H1 (cell line): ENCODE results near the gene CCDC93. TPM values are rescaled to one million over a fixed set of nuclear protein-coding genes. Genes with fewer than 3 reads are reported as not detected.

Source experiments
- CTCF ChIA-PET: fragments of 300-600 bp; sonication (Branson Sonifier 250); formaldehyde crosslinking; loops from one replicate; lab custom pipeline; 2021; ENCODE audit not compliant: partially characterized antibody; lab: Charles Lee
- POLR2A ChIA-PET: fragments of 300-600 bp; sonication (Branson Sonifier 250); formaldehyde crosslinking; loops from one replicate; lab custom pipeline; 2021; ENCODE audit warnings: inconsistent platforms; ENCODE audit not compliant: partially characterized antibody; lab: Charles Lee
- DNase-seq, 2 experiments: peaks; one replicate each; pipeline versions ENCODE4 v3.0.0 to v3.0.0-alpha.2; 2010 to 2022; ENCODE audit warnings: low spot score in 2 of 2, low read depth in 1 of 2, mixed read lengths in 1 of 2
- FAIRE-seq: peaks from 2 replicates; lab custom pipeline; 2011; peaks lifted over from hg19 to GRCh38; lab: Jason Lieb, UNC
- H2AFZ ChIP-seq: 2 replicates; pipeline ENCODE4 v1.8.1; 2012; ENCODE audit warnings: low read length, inconsistent platforms
- H2AK5ac ChIP-seq: 2 replicates; pipeline ENCODE4 v1.6.1; 2013; ENCODE audit warnings: low read depth, low read length
- H2BK120ac ChIP-seq: replicated peaks from 2 replicates; pipeline ENCODE3; 2013; ENCODE audit warnings: low read depth, low read length, inconsistent platforms
- H2BK12ac ChIP-seq: 2 replicates; pipeline ENCODE4 v1.6.1; 2013; ENCODE audit warnings: low read depth, low read length
- H2BK15ac ChIP-seq: 2 replicates; pipeline ENCODE4 v1.6.1; 2013; ENCODE audit warnings: low read length
- H2BK20ac ChIP-seq: 2 replicates; pipeline ENCODE4 v1.6.1; 2013; ENCODE audit warnings: low read length
- H2BK5ac ChIP-seq: 2 replicates; pipeline ENCODE4 v1.6.1; 2013; ENCODE audit warnings: low read depth, low read length
- H3K14ac ChIP-seq: 2 replicates; pipeline ENCODE4 v1.6.1; 2013; ENCODE audit warnings: inconsistent platforms; ENCODE audit not compliant: insufficient read length
- H3K18ac ChIP-seq: 2 replicates; pipeline ENCODE4 v1.6.1; 2013; ENCODE audit warnings: low read length; ENCODE audit errors: extremely low read depth
- H3K23ac ChIP-seq: 2 replicates; pipeline ENCODE4 v1.6.1; 2013; ENCODE audit warnings: inconsistent platforms; ENCODE audit not compliant: insufficient read length
- H3K23me2 ChIP-seq: 2 replicates; pipeline ENCODE4 v1.6.1; 2013; ENCODE audit warnings: low read depth, low read length
- H3K27ac ChIP-seq: 2 replicates; pipeline ENCODE4 v1.6.1; 2011; ENCODE audit warnings: low read depth, low read length, inconsistent platforms
- H3K27me3 ChIP-seq, 4 experiments: replicated peaks in 1 of 4; 1 replicate in 1 of 4; 2 replicates in 3 of 4; pipeline versions ENCODE4 v1.6.1 to v1.8.1; 2011 to 2013; ENCODE audit warnings: low read length in 3 of 4, mild to moderate bottlenecking in 3 of 4, inconsistent platforms in 2 of 4, mixed read lengths in 2 of 4, moderate library complexity in 1 of 4; ENCODE audit not compliant: control insufficient read depth in 3 of 4, insufficient read depth in 3 of 4; ENCODE audit errors: extremely low read depth in 1 of 4
- H3K36me3 ChIP-seq, 4 experiments: 2 replicates each; pipeline versions ENCODE4 v1.6.1 to v1.8.1; 2011 to 2013; ENCODE audit warnings: mild to moderate bottlenecking in 4 of 4, low read length in 3 of 4, moderate library complexity in 2 of 4, control low read depth in 1 of 4, inconsistent platforms in 1 of 4; ENCODE audit not compliant: insufficient read depth in 4 of 4, control insufficient read depth in 2 of 4
- H3K4ac ChIP-seq: replicated peaks from 2 replicates; pipeline ENCODE3; 2013; ENCODE audit warnings: low read length, low read depth, mixed read lengths, inconsistent platforms; ENCODE audit not compliant: insufficient read length
- H3K4me1 ChIP-seq, 4 experiments: replicated peaks in 1 of 4; 1 replicate in 1 of 4; 2 replicates in 3 of 4; pipeline versions ENCODE4 v1.6.1 to v1.8.1; 2011 to 2013; ENCODE audit warnings: low read length in 3 of 4, inconsistent platforms in 2 of 4, mixed read lengths in 1 of 4; ENCODE audit not compliant: insufficient read depth in 4 of 4, control insufficient read depth in 3 of 4
- H3K4me2 ChIP-seq, 2 experiments: 2 replicates each; pipeline versions ENCODE4 v1.6.1 to v1.8.1; 2011 to 2013; ENCODE audit warnings: low read depth in 2 of 2, low read length in 2 of 2, control low read depth in 1 of 2, inconsistent platforms in 1 of 2, mild to moderate bottlenecking in 1 of 2; ENCODE audit not compliant: insufficient read depth in 1 of 2
- H3K4me3 ChIP-seq, 4 experiments: fragments of 200-600, 300-600 bp in 1 of 4; sonication (generic), shearing (Covaris generic), sonication (Bioruptor Twin) in 1 of 4; 2 replicates each; pipeline versions ENCODE4 v1.5.1 to v1.8.1; 2011 to 2016; ENCODE audit warnings: low read length in 4 of 4, low read depth in 3 of 4, control low read depth in 2 of 4, inconsistent platforms in 2 of 4, mild to moderate bottlenecking in 2 of 4, mixed read lengths in 1 of 4, moderate library complexity in 1 of 4; ENCODE audit not compliant: insufficient read depth in 2 of 4; ENCODE audit errors: extremely low read depth in 1 of 4
- H3K56ac ChIP-seq: replicated peaks from 2 replicates; pipeline ENCODE3; 2013; ENCODE audit warnings: low read depth, mild to moderate bottlenecking, mixed read lengths, low read length, inconsistent platforms; ENCODE audit not compliant: insufficient read length
- H3K79me1 ChIP-seq: 2 replicates; pipeline ENCODE4 v1.6.1; 2013; ENCODE audit warnings: low read depth, low read length, control low read depth
- H3K79me2 ChIP-seq, 2 experiments: 2 replicates each; pipeline versions ENCODE4 v1.6.1 to v1.8.1; 2012 to 2013; ENCODE audit warnings: low read length in 2 of 2, mild to moderate bottlenecking in 2 of 2, inconsistent platforms in 1 of 2; ENCODE audit not compliant: insufficient read depth in 2 of 2, control insufficient read depth in 1 of 2
- H3K9ac ChIP-seq, 4 experiments: replicated peaks in 1 of 4; 1 replicate in 1 of 4; 2 replicates in 3 of 4; pipeline versions ENCODE4 v1.6.1 to v1.8.1; 2011 to 2013; ENCODE audit warnings: low read depth in 3 of 4, low read length in 3 of 4, control low read depth in 2 of 4, mild to moderate bottlenecking in 2 of 4, moderate library complexity in 2 of 4, inconsistent platforms in 1 of 4; ENCODE audit errors: extremely low read depth in 1 of 4
- H3K9me3 ChIP-seq, 2 experiments: 2 replicates each; pipeline versions ENCODE4 v1.6.1 to v1.8.1; 2012 to 2013; ENCODE audit warnings: mild to moderate bottlenecking in 2 of 2, moderate library complexity in 2 of 2, control low read depth in 1 of 2, inconsistent platforms in 1 of 2, low read depth in 1 of 2, low read length in 1 of 2, mixed read lengths in 1 of 2; ENCODE audit not compliant: insufficient read depth in 2 of 2
- H4K20me1 ChIP-seq, 2 experiments: replicated peaks in 1 of 2; 2 replicates each; pipeline versions ENCODE3 to v1.8.1; 2011 to 2013; ENCODE audit warnings: inconsistent platforms in 2 of 2, low read length in 2 of 2, mild to moderate bottlenecking in 1 of 2; ENCODE audit not compliant: insufficient read depth in 2 of 2, control insufficient read depth in 1 of 2
- H4K5ac ChIP-seq: 2 replicates; pipeline ENCODE4 v1.6.1; 2013; ENCODE audit warnings: low read length, low read depth, mixed read lengths, inconsistent platforms; ENCODE audit not compliant: insufficient read length
- H4K8ac ChIP-seq: 2 replicates; pipeline ENCODE4 v1.8.0; 2013; ENCODE audit warnings: mild to moderate bottlenecking, moderate library complexity, low read length, inconsistent platforms; ENCODE audit not compliant: insufficient read depth; ENCODE audit errors: extremely low read depth
- H4K91ac ChIP-seq: replicated peaks from 2 replicates; pipeline ENCODE3; 2013; ENCODE audit warnings: low read length, mixed read lengths, inconsistent platforms; ENCODE audit not compliant: insufficient read length
- CTCF ChIP-seq, 3 experiments: IDR thresholded peaks; 1 replicate in 2 of 3; 2 replicates in 1 of 3; pipeline versions ENCODE4 v1.5.1 to v1.6.1; 2011; ENCODE audit warnings: low read length in 3 of 3, mild to moderate bottlenecking in 3 of 3, inconsistent platforms in 2 of 3, low read depth in 1 of 3, moderate library complexity in 1 of 3; ENCODE audit not compliant: insufficient read depth in 1 of 3; ENCODE audit errors: control extremely low read depth in 1 of 3
- RAD21 ChIP-seq, 2 experiments: IDR thresholded peaks in 1 of 2; conservative IDR thresholded peaks in 1 of 2; 2 replicates each; pipeline ENCODE4 v1.6.1; 2011; ENCODE audit warnings: low read depth in 2 of 2, low read length in 2 of 2, improper control_type of control experiment in 1 of 2, inconsistent platforms in 1 of 2, mild to moderate bottlenecking in 1 of 2, moderate library complexity in 1 of 2
- SIN3A ChIP-seq, 2 experiments: IDR thresholded peaks in 1 of 2; conservative IDR thresholded peaks in 1 of 2; 2 replicates each; pipeline ENCODE4 v1.6.1; 2011 to 2012; ENCODE audit warnings: low read length in 2 of 2, improper control_type of control experiment in 1 of 2, low read depth in 1 of 2, mild to moderate bottlenecking in 1 of 2
- WGBS, 2 experiments: shearing (Covaris generic) in 1 of 2; methylation state at CpG; one replicate each; pipeline versions ENCODE4 v1.1.6 to v1.1.7; 2013 to 2015; ENCODE audit warnings: low lambda C conversion rate in 2 of 2, mixed read lengths in 2 of 2, inconsistent platforms in 1 of 2, low coverage in 1 of 2, missing lambda C conversion rate in 1 of 2; ENCODE audit not compliant: insufficient replicate concordance in 2 of 2, insufficient coverage in 1 of 2, insufficient read length in 1 of 2; ENCODE audit errors: extremely low coverage in 1 of 2, missing lambda C conversion rate in 1 of 2; 5-methylcytosine and 5-hydroxymethylcytosine counted together
- polyA plus RNA-seq, 7 experiments: library from polyadenylated mRNA; depleted of rRNA in 3 of 7; stranded (reverse) in 5 of 7; unstranded in 2 of 7; fragments of >200 nt in 5 of 7; fragments of 200-250 nt in 2 of 7; gene quantifications; 1 replicate in 5 of 7; 2 replicates in 1 of 7; 4 replicates in 1 of 7; pipeline versions ENCODE4 v1.2.1 to v1.2.3, GENCODE V29; 2011 to 2013; ENCODE audit warnings: missing spikeins in 2 of 7, mixed read lengths in 2 of 7
- total RNA-seq: library from RNA; stranded (reverse); fragmentation: NEBNext Ultra II Directional; extraction: Animal tissue kit (Norgen Biotek cat#: 25700); gene quantifications from 2 replicates; pipeline ENCODE4 v1.2.1, GENCODE V29; 2021

Gene CCDC93
- total and polyA plus RNA-seq, 2 of the 8 experiments (the other 6 are each of a cell fraction or from before 2014, with no cell fraction given): 5.5 to 18.0 TPM

- Histone ChIP-seq H3K79me2 (no peaks in the 10 kb centered on the region), H4K20me1 (peaks cover 0 to 5% of the 10 kb centered on the region in 2 experiments), H3K9ac (no peak overlapping the region), H3K9me3 (no peaks in the 10 kb centered on the region), H2BK20ac (no peak overlapping the region), H3K23me2 (no peaks in the 10 kb centered on the region), H2AK5ac (no peak overlapping the region), H3K4me2 (no peak overlapping the region), H2BK120ac (no peak overlapping the region), H2AFZ (no peak overlapping the region), H2BK15ac (no peak overlapping the region), H3K27me3 (peaks cover 0 to 1% (median 0%) of the 10 kb centered on the region in 4 experiments; a peak in 1 of 7 replicates), H2BK5ac (no peak overlapping the region), H3K36me3 (peaks cover 0 to 5% (median 0%) of the 10 kb centered on the region in 4 experiments; a peak in 2 of 8 replicates), H3K4ac (no peak overlapping the region), H3K23ac (no peak overlapping the region), H3K79me1 (no peaks in the 10 kb centered on the region), H2BK12ac (no peak overlapping the region), H3K14ac (no peak overlapping the region), H4K5ac (no peak overlapping the region), H4K8ac (no peak overlapping the region), H4K91ac (no peak overlapping the region), H3K18ac (no peak overlapping the region), H3K27ac (no peak overlapping the region), H3K4me1 (no peaks in the 10 kb centered on the region), H3K56ac (no peak overlapping the region), H3K4me3 (no peak overlapping the region)
- TF ChIP-seq SIN3A (conservative IDR thresholded peaks at IDR 0.05 in 1 of 2, IDR thresholded peaks at IDR 0.05 in 1 of 2; ENCODE audit: low read depth in 1 of 2, low read length in 2 of 2) (no peak), RAD21 (IDR thresholded peaks at IDR 0.05 in 1 of 2, conservative IDR thresholded peaks at IDR 0.05 in 1 of 2; ENCODE audit: low read depth in 2 of 2, low read length in 2 of 2) (peak; percentile 11 to 32; a peak in 2 of 4 replicates), CTCF (IDR thresholded peaks at IDR 0.05; ENCODE audit: control extremely low read depth in 1 of 3, insufficient read depth in 1 of 3, low read depth in 1 of 3, low read length in 3 of 3) (peak in 2 of 3 experiments; percentile 11 to 29; a peak in 2 of 4 replicates)
- WGBS, 2 experiments: 90% methylated on average over 2 of the region's 2 CpGs; no CpG with 5 or more reads in 1 of the 2 experiments
- ChIA-PET POLR2A (no interaction called here), CTCF (interaction anchor here (1.0 to 10.0 kb wide), 5 partner anchors 11 to 28 kb away, joined by 3 to 98 read pairs (median 7); no protein-coding TSS in a partner anchor)
- FAIRE-seq (no peak), DNase-seq (no peak)
Observed at GRCh38 chr2:117985092-117985491, 28.8 kb downstream of the CCDC93 start.
